GM12874 (cell line): ENCODE data around the gene HBA2.

Experiments
- TF ChIP-seq, protein P1 (sequence below): IDR thresholded peaks from 2 replicates; pipeline ENCODE4 v1.5.1; 2011; ENCODE audit warnings: low read depth, mild to moderate bottlenecking, control low read depth, low read length, moderate library complexity; ENCODE audit not compliant: insufficient read depth

Gene HBA2

DNA sequence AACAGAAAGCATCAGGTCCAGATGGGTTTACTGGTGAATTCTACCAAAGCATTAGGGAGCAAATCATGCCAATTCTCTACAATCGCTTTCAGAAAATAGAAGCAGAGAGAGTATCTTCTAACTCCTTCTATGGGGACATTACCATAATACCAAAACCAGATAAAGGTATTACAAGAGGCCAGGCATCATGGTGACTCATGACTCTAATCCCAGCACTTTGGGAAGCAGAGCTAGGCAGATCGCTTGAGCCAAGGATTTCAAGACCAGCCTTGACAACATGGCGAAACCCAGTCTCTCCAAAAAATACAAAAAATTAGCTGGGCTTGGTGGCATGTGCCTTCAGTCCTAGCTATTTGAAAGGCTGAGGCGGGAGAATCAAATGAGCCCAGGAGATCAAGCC, 30.6 kb downstream of the HBA2 start:
- TF ChIP-seq, protein P1, sequence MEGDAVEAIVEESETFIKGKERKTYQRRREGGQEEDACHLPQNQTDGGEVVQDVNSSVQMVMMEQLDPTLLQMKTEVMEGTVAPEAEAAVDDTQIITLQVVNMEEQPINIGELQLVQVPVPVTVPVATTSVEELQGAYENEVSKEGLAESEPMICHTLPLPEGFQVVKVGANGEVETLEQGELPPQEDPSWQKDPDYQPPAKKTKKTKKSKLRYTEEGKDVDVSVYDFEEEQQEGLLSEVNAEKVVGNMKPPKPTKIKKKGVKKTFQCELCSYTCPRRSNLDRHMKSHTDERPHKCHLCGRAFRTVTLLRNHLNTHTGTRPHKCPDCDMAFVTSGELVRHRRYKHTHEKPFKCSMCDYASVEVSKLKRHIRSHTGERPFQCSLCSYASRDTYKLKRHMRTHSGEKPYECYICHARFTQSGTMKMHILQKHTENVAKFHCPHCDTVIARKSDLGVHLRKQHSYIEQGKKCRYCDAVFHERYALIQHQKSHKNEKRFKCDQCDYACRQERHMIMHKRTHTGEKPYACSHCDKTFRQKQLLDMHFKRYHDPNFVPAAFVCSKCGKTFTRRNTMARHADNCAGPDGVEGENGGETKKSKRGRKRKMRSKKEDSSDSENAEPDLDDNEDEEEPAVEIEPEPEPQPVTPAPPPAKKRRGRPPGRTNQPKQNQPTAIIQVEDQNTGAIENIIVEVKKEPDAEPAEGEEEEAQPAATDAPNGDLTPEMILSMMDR = no peak

DNA sequence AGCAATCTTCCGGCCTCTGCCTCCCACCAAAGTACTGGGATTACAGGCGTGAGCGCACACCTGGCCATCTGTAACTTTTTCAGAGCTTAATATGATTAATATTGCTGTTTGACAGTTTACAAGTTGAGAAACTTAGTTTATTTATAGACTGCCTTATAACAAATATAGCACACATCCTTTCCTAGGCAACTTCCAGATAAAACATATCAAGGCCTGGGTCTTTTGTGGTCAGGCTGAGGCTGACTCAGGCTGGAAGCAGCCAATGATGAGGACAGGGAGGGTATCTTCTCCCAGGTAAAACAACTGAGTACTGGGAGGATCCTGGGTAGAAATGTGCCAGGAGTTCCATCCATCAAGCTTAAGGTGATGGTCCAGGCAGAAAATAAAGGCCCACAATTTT, 40.3 kb downstream of the HBA2 start:
- TF ChIP-seq, protein P1 = no peak

DNA sequence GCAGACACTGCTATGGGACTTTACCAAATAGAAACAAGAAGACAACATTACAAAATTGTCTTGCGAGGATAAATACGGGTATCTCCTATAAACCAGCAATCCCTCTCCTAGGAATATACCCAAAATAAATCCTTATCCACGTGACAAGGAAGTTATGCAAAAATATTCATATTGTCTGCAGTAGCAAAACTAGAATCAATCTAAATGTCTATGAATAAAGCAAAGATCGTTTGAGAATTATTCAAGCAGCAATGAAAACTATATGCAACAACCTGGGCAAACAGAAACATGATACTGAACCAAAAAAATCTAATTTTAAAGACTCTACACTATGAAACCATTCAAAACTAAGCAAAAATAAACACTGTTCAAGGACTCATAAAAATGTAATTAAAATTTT, 47.3 kb downstream of the HBA2 start:
- TF ChIP-seq, protein P1 = no peak
